HepG2 (cell line): ENCODE results near the gene IDH3G. TPM values are rescaled to one million over a fixed set of nuclear protein-coding genes. Genes with fewer than 3 reads are reported as not detected.

Experiments
- ATAC-seq: fragments of 200-7000 bp; cut with Tn5 transposase; 3 replicates; pipeline ENCODE4 v1.9.1; 2020; ENCODE audit warnings: mild to moderate bottlenecking, moderate library complexity
- BruUV-seq: library from RNA; stranded (reverse); fragments of 400-500 nt; replicated peaks from 2 replicates; lab custom pipeline; 2021; lab: Mats Ljungman, UMichigan
- CTCF ChIA-PET: fragments of 300-600 bp; formaldehyde crosslinking; extraction: SDS; loops from one replicate; lab custom pipeline; 2021; ENCODE audit warnings: low total read pairs, inconsistent platforms, low intra/inter-chr PET ratio; lab: Yijun Ruan, JAX
- POLR2A ChIA-PET: fragments of 350-600 bp; sonication (Branson Sonifier 250); formaldehyde crosslinking; loops from one replicate; lab custom pipeline; 2020; ENCODE audit warnings: antibody characterized with exemption, inconsistent platforms; lab: Yijun Ruan, JAX
- DNase-seq: peaks from one replicate; pipeline ENCODE4 v3.0.0-alpha.2; 2015; ENCODE audit warnings: low spot score
- FAIRE-seq: peaks from 3 replicates; lab custom pipeline; 2011; peaks lifted over from hg19 to GRCh38; lab: Jason Lieb, UNC
- H2AFZ ChIP-seq: one replicate; pipeline ENCODE4 v1.6.1; 2011; ENCODE audit warnings: low read length, inconsistent platforms
- H3K27ac ChIP-seq: fragments of 300-600 bp; 3 replicates; pipeline ENCODE4 v1.8.0; 2011; ENCODE audit warnings: mixed run types, mild to moderate bottlenecking, mixed read lengths, low read length, inconsistent platforms; ENCODE audit not compliant: insufficient read depth; ENCODE audit errors: extremely low read length
- H3K27me3 ChIP-seq, 2 experiments: fragments of 200-600 bp in 1 of 2; 2 replicates in 1 of 2; 3 replicates in 1 of 2; pipeline versions ENCODE4 v1.6.0 to v1.8.0; 2011; ENCODE audit warnings: low read length in 2 of 2, mild to moderate bottlenecking in 2 of 2, moderate library complexity in 2 of 2, inconsistent platforms in 1 of 2; ENCODE audit not compliant: insufficient read depth in 2 of 2, control insufficient read depth in 1 of 2
- H3K36me3 ChIP-seq, 2 experiments: fragments of 200-600 bp in 1 of 2; replicated peaks in 1 of 2; 2 replicates in 1 of 2; 3 replicates in 1 of 2; pipeline versions ENCODE4 v1.5.1 to v1.8.0; 2011; ENCODE audit warnings: low read length in 2 of 2, inconsistent platforms in 1 of 2; ENCODE audit not compliant: insufficient read depth in 2 of 2, control insufficient read depth in 1 of 2
- H3K4me1 ChIP-seq: 2 replicates; pipeline ENCODE4 v1.5.1; 2012; ENCODE audit warnings: low read length, inconsistent platforms; ENCODE audit not compliant: insufficient read depth
- H3K4me2 ChIP-seq: 2 replicates; pipeline ENCODE4 v1.6.0; 2011; ENCODE audit warnings: low read depth, low read length, inconsistent platforms
- H3K4me3 ChIP-seq, 3 experiments: fragments of 200-600 bp in 1 of 3; sonication (generic), shearing (Covaris generic) in 1 of 3; replicated peaks in 1 of 3; 2 replicates each; pipeline ENCODE4 v1.5.1; 2011 to 2016; ENCODE audit warnings: low read length in 3 of 3, inconsistent platforms in 2 of 3, low read depth in 2 of 3, mild to moderate bottlenecking in 2 of 3, control low read depth in 1 of 3, mixed read lengths in 1 of 3; ENCODE audit not compliant: insufficient read depth in 1 of 3
- H3K79me2 ChIP-seq: one replicate; pipeline ENCODE4 v1.6.1; 2011; ENCODE audit warnings: low read length, inconsistent platforms; ENCODE audit not compliant: insufficient read depth
- H3K9ac ChIP-seq: 2 replicates; pipeline ENCODE4 v1.6.0; 2011; ENCODE audit warnings: mild to moderate bottlenecking, low read depth, low read length, inconsistent platforms; ENCODE audit not compliant: insufficient read depth
- H3K9me3 ChIP-seq: 2 replicates; pipeline ENCODE4 v1.5.1; 2012; ENCODE audit warnings: mild to moderate bottlenecking, low read length
- H4K20me1 ChIP-seq: 2 replicates; pipeline ENCODE4 v1.6.0; 2011; ENCODE audit warnings: inconsistent platforms, mild to moderate bottlenecking, low read length, moderate library complexity; ENCODE audit not compliant: insufficient read depth
- AFF4 ChIP-seq: sonication (generic); formaldehyde crosslinking; IDR thresholded peaks from 2 replicates; pipeline ENCODE4 v1.4.0; 2020; ENCODE audit warnings: missing genetic modification reagents
- ETS1 ChIP-seq: sonication (generic); formaldehyde crosslinking; IDR thresholded peaks from 2 replicates; pipeline ENCODE4 v1.4.0; 2020; ENCODE audit warnings: missing genetic modification reagents
- FOSL1 ChIP-seq: sonication (generic); formaldehyde crosslinking; IDR thresholded peaks from 2 replicates; pipeline ENCODE4 v1.9.0; 2021; ENCODE audit warnings: missing genetic modification reagents, borderline replicate concordance
- FOSL2 ChIP-seq: sonication (generic); formaldehyde crosslinking; IDR thresholded peaks from 2 replicates; pipeline ENCODE4 v1.4.0; 2020; ENCODE audit warnings: missing genetic modification reagents
- HBP1 ChIP-seq: IDR thresholded peaks from 2 replicates; pipeline ENCODE4 v1.6.1; 2016; ENCODE audit warnings: low read depth, control low read depth
- HNRNPL ChIP-seq: fragments of 200-400 bp; formaldehyde crosslinking; IDR thresholded peaks from 2 replicates; pipeline ENCODE4 v1.6.1; 2017; ENCODE audit warnings: mild to moderate bottlenecking, low read depth, low read length
- MLLT10 ChIP-seq: sonication (generic); formaldehyde crosslinking; IDR thresholded peaks from 2 replicates; pipeline ENCODE4 v1.4.0; 2020; ENCODE audit warnings: missing genetic modification reagents
- PRDM4 ChIP-seq: sonication (generic); formaldehyde crosslinking; IDR thresholded peaks from 2 replicates; pipeline ENCODE4 v1.9.0; 2021; ENCODE audit warnings: missing genetic modification reagents, borderline replicate concordance
- RARA ChIP-seq: IDR thresholded peaks from 2 replicates; pipeline ENCODE4 v1.6.1; 2016; ENCODE audit warnings: missing genetic modification reagents, missing compliant biosample characterization
- RBM22 ChIP-seq: fragments of 200-400 bp; formaldehyde crosslinking; optimal IDR thresholded peaks from 2 replicates; pipeline ENCODE3; 2017; ENCODE audit warnings: mild to moderate bottlenecking, low read length, moderate library complexity
- SMAD9 ChIP-seq: sonication (generic); formaldehyde crosslinking; IDR thresholded peaks from 2 replicates; pipeline ENCODE4 v1.5.1; 2020; ENCODE audit warnings: mild to moderate bottlenecking, missing genetic modification reagents
- SMARCE1 ChIP-seq: fragments of 450-650 bp; IDR thresholded peaks from 2 replicates; pipeline ENCODE4 v1.6.1; 2017; ENCODE audit warnings: borderline replicate concordance
- XRCC5 ChIP-seq: fragments of 200-400 bp; formaldehyde crosslinking; optimal IDR thresholded peaks from 2 replicates; pipeline ENCODE3; 2017; ENCODE audit warnings: mild to moderate bottlenecking, low read length
- ZNF263 ChIP-seq: sonication (generic); formaldehyde crosslinking; IDR thresholded peaks from 2 replicates; pipeline ENCODE4 v1.4.0; 2020; ENCODE audit warnings: missing genetic modification reagents
- WGBS: methylation state at CpG from one replicate; pipeline ENCODE4 v1.1.6; 2017; ENCODE audit warnings: low lambda C conversion rate; 5-methylcytosine and 5-hydroxymethylcytosine counted together
- in situ Hi-C: cut with HindIII; loops from 2 replicates; pipeline ENCODE4 v1.10.0; 2017; ENCODE audit warnings: low pct_unique_long_range_greater_than_20kb; ENCODE audit not compliant: extremely low pct_ligation_motif_present
- intact Hi-C: fragments of 100-400 bp; cut with micrococcal nuclease; formaldehyde crosslinking; loops from one replicate; pipeline ENCODE4 v1.10.0; 2022; ENCODE audit not compliant: unreplicated experiment
- polyA plus RNA-seq, 8 experiments: library from polyadenylated mRNA; depleted of rRNA in 3 of 8; stranded (reverse) in 7 of 8; unstranded in 1 of 8; fragments of >200 nt; fragmentation: Illumina TruSeq in 4 of 8; extraction: Trizol in 4 of 8; gene quantifications; 2 replicates each; pipeline versions ENCODE4 v1.2.1 to v1.2.3, GENCODE V29; 2011 to 2016; ENCODE audit warnings: low read depth in 4 of 8, missing spikeins in 1 of 8, mixed read lengths in 1 of 8; ENCODE audit not compliant: insufficient read depth in 1 of 8
- total RNA-seq, 5 experiments: library from RNA; depleted of rRNA; stranded (reverse); fragments of >200 nt; fragmentation: Illumina TruSeq; extraction: Trizol; gene quantifications; 2 replicates each; pipeline ENCODE4 v1.2.3, GENCODE V29; 2016; ENCODE audit warnings: low read depth in 1 of 5

The IDH3G gene
- total and polyA plus RNA-seq, 2 of the 13 experiments (the other 11 are each of a cell fraction or from before 2014, with no cell fraction given), result 18.7 to 35.5 TPM

GRCh38 chrX:153774576-153775292 lies 19.4 kb downstream of the IDH3G start:
- DNase-seq, result no peak
- H3K4me2 ChIP-seq, result no peak overlapping the region
- intact Hi-C loops, result no loop called here
- no peak overlapping the region for H2AFZ ChIP-seq
- H3K79me2 ChIP-seq, result no peaks in the 10 kb centered on the region
- no peaks in the 10 kb centered on the region for H3K4me1 ChIP-seq
- no peaks in the 10 kb centered on the region for H4K20me1 ChIP-seq
- BruUV-seq, result no TSS peak
- FAIRE-seq, result no peak
- H3K27ac ChIP-seq, result no peak overlapping the region
- H3K36me3 ChIP-seq, result no peaks in the 10 kb centered on the region
- POLR2A ChIA-PET, result no interaction called here
- TF ChIP-seq ZNF263 (CRISPR knock-in tag) (no peak), AFF4 (CRISPR knock-in tag) (no peak), SMAD9 (CRISPR knock-in tag) (no peak), FOSL2 (CRISPR knock-in tag) (no peak), PRDM4 (CRISPR knock-in tag) (no peak), RBM22 (no peak), HBP1 (CRISPR knock-in tag) (no peak), HNRNPL (no peak), ETS1 (no peak), MLLT10 (CRISPR knock-in tag) (no peak), RARA (CRISPR knock-in tag) (no peak), FOSL1 (CRISPR knock-in tag) (no peak), SMARCE1 (no peak), XRCC5 (no peak)
- CTCF ChIA-PET, result no interaction called here
- no peaks in the 10 kb centered on the region for H3K27me3 ChIP-seq
- H3K4me3 ChIP-seq, result no peak overlapping the region
- ATAC-seq, result no peak
- H3K9me3 ChIP-seq, result no peaks in the 10 kb centered on the region
- no CpG with 5 or more reads among the region's 37 CpGs for WGBS
- H3K9ac ChIP-seq, result no peak overlapping the region
- in situ Hi-C loops, result no loop called here
